Stomach (tissue), 4 donors: Measurements from ENCODE around the gene ZNF74.
"Not testable (repeated sequence)": the region's sequence is repeated elsewhere in the genome, so short reads cannot be mapped to it uniquely, and the experiment has no call there.

Experiments
- CTCF ChIP-seq, 7 experiments: fragments of 450-650 bp in 4 of 7; fragments of 200-600 bp in 3 of 7; sonication (generic) in 3 of 7; IDR thresholded peaks; one replicate each; pipeline ENCODE4 v1.5.1; 2016 to 2019; ENCODE audit warnings: antibody characterized with exemption in 7 of 7, control low read depth in 2 of 7, mild to moderate bottlenecking in 1 of 7
- POLR2AphosphoS5 ChIP-seq, 3 donors: sonication (generic); formaldehyde crosslinking; IDR thresholded peaks; one replicate each; pipeline ENCODE4 v1.6.1; 2016; ENCODE audit warnings: antibody characterized with exemption in 3 of 3

- TF ChIP-seq CTCF, POLR2AphosphoS5 (IDR thresholded peaks at IDR 0.05): not testable (repeated sequence)
These were observed 20.7 kb upstream of the ZNF74 start for GRCh38 chr22:20373195-20373706.
